Duodenal mucosa (tissue), 2 donors: Measurements from ENCODE around the gene AP5Z1.

Source experiments
- H3K27ac ChIP-seq: one replicate; pipeline ENCODE4 v1.7.0; 2013; ENCODE audit warnings: low read depth, low read length
- H3K27me3 ChIP-seq, 2 donors: one replicate each; pipeline ENCODE4 v1.7.0; 2013; ENCODE audit warnings: low read length in 2 of 2, control low read depth in 1 of 2; ENCODE audit not compliant: insufficient read depth in 2 of 2, control insufficient read depth in 1 of 2
- H3K36me3 ChIP-seq, 2 donors: one replicate each; pipeline ENCODE4 v1.7.0; 2013; ENCODE audit warnings: low read length in 2 of 2, control low read depth in 1 of 2; ENCODE audit not compliant: insufficient read depth in 2 of 2, control insufficient read depth in 1 of 2
- H3K4me1 ChIP-seq, 2 donors: one replicate each; pipeline ENCODE4 v1.7.0; 2013; ENCODE audit warnings: low read length in 2 of 2, control low read depth in 1 of 2; ENCODE audit not compliant: insufficient read depth in 2 of 2, control insufficient read depth in 1 of 2
- H3K4me3 ChIP-seq, 2 donors: one replicate each; pipeline ENCODE4 v1.7.0; 2013; ENCODE audit warnings: low read length in 2 of 2, low read depth in 1 of 2
- H3K9ac ChIP-seq, 2 donors: one replicate each; pipeline ENCODE4 v1.7.0; 2013; ENCODE audit warnings: low read length in 2 of 2, low read depth in 1 of 2
- H3K9me3 ChIP-seq, 2 donors: one replicate each; pipeline ENCODE4 v1.7.0; 2013; ENCODE audit warnings: low read length in 2 of 2, control low read depth in 1 of 2; ENCODE audit not compliant: control insufficient read depth in 1 of 2

Gene AP5Z1

DNA sequence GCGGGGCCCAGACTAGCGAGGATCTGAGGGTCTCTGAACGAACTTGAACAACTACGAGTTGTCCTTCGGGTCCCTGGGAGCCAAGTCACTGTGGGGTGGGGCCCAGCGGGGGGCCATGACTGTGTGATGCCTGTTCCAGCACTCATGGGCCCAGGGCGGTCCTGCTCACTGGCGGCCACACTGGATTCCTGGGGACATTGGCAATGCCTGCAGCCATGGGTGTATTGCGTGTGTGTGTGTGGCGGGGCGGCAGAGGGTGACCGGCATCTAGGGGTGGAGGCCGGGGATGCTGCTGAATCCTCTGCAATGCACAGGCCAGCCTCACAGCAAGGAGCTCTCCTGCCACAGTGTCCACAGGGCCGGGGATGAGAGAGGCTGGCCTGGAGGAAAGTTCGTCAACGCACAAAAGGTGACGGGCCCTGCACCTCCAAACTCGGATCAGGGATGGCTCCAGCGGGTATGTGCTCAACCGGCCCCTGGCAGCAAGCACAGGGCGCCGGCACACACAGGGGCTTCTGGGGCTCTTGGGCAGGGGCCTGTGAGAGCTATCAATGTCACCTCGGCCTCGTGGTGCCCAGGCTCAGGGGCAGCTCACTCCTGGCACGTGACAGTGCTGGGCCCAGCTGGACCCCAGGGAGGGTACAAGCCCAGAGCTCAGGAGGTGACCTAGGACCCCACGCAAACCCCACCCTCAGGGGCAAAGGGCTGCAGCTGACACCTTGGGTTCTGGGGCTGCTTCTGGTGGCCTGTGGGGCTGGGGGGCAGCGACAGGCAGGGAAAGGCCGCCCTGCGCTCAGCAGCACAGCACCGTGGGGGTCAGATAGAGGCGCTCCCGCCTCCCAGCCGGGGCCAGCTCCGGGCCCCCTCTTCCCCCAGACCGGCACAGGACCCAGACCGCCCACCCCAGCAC, 58.5 kb downstream of the AP5Z1 start:
- Histone ChIP-seq H3K4me3 (no peak overlapping the region), H3K27ac (no peak overlapping the region), H3K27me3 (no peaks in the 10 kb centered on the region), H3K4me1 (no peaks in the 10 kb centered on the region), H3K9ac (no peak overlapping the region), H3K36me3 (no peaks in the 10 kb centered on the region), H3K9me3 (no peaks in the 10 kb centered on the region)

DNA sequence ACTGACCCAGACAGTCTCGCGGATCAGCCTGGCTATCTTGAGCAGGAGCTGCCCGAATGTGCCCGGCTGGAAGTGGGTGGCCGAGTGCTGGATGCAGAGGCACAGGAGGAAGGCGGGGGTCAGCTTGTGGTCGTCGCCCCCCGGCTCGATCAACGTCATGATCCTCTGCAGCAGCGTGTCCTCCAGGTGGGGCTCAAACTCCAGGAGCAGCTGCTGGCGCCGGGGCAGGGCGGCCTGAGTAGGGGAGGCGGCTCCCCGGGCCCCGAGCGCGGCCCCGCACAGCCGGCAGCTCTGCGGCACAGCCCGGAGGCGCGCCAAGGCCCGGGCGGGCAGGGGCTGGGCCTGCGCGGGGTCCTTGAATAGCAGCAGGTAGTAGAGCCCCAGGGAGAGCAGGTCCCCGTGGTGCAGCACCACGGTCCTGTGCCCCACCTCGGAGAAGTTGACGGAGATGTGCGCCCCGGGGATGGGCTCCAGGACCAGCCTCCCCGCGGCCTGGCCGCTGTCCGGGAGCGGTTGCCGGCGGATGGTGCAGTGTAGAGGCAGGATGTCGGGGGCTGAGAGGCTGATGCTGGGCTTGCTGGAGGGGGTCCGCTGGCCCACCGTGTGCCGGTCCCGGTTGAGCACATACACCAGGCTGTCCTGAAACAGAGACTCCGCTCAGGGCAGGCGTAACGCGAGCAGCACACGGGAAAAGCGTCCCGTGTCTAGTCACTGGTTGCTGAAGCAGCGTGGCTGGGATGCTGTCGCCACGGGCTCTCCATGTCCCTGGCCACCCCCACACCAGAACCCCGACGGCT, 59.4 kb downstream of the AP5Z1 start:
- H3K4me3 ChIP-seq, result no peak overlapping the region
- no peak overlapping the region for H3K9ac ChIP-seq
- no peak overlapping the region for H3K27ac ChIP-seq
- no peaks in the 10 kb centered on the region for H3K36me3 ChIP-seq
- no peaks in the 10 kb centered on the region for H3K4me1 ChIP-seq
- no peaks in the 10 kb centered on the region for H3K9me3 ChIP-seq
- no peaks in the 10 kb centered on the region for H3K27me3 ChIP-seq

GRCh38 chr7:4835398-4836205, 60.2 kb downstream of the AP5Z1 start:
- Histone ChIP-seq H3K4me3 (no peak overlapping the region), H3K9me3 (no peaks in the 10 kb centered on the region), H3K4me1 (no peaks in the 10 kb centered on the region), H3K27me3 (no peaks in the 10 kb centered on the region), H3K36me3 (no peaks in the 10 kb centered on the region), H3K27ac (no peak overlapping the region), H3K9ac (no peak overlapping the region)

DNA sequence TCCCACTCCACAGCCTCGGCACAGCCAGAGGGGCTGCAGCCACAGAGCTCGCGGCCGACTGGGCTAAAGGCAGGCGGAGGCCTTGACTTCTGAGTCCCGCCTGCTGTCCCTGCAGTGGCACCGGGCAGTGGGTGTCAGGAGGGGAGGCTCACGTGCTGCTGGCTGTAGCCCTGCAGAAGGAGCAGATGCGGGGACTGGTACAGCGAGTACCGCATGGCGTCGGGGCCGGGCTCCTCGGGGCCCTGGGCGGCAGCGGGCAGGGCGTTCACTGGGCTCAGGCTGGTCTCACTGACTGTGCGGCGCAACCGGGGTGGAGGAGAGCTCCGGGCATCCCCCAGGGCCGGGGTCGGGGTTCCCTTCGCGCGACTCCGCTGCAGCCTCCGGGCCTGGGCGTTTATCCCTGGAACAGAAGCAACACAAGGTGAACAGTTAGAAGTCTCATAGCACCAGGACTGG, 60.8 kb downstream of the AP5Z1 start:
- Histone ChIP-seq H3K4me1 (no peaks in the 10 kb centered on the region), H3K9me3 (no peaks in the 10 kb centered on the region), H3K9ac (no peak overlapping the region), H3K4me3 (no peak overlapping the region), H3K36me3 (no peaks in the 10 kb centered on the region), H3K27me3 (no peaks in the 10 kb centered on the region), H3K27ac (no peak overlapping the region)

DNA sequence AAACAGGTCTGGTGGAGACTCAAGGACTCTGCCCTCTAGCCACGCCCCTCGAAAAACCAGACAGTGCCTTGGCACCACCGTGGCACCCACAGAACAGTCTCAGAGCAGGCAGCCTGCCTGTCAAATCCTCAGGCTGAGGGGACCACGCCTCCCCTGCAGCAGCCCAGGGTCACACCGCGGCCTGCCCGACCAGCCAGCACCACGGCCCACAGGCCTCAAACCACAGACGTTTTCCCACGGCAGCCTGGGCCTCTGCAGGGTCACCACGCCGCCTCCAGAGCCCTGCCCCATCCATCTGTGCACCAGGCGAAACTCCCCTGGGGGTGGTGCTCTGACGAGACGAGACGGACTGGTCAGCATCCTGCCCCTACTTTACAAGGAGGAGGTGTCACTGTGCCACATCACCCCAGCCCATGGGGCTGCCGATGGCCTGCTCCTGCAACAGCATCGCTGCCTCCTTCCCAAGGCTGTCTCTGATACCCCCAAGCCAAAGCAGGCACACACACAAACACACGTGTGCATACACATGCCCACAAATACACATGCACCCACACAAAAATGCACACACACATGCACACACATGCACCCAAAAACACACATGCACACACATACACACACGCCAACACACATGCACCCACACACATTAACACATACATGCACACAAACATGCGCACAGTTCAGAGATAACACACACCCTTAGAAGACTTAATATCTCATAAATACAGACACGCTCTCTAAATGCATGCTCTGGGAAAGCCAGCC, 61.8 kb downstream of the AP5Z1 start:
- H3K27ac ChIP-seq, result no peak overlapping the region
- H3K4me3 ChIP-seq, result no peak overlapping the region
- no peaks in the 10 kb centered on the region for H3K9me3 ChIP-seq

GRCh38 chr7:4837803-4838625, 62.6 kb downstream of the AP5Z1 start:
- H3K4me1 ChIP-seq, result no peaks in the 10 kb centered on the region
- no peaks in the 10 kb centered on the region for H3K27me3 ChIP-seq
- no peak overlapping the region for H3K9ac ChIP-seq
- H3K9me3 ChIP-seq, result no peaks in the 10 kb centered on the region
- H3K4me3 ChIP-seq, result no peak overlapping the region
- no peaks in the 10 kb centered on the region for H3K36me3 ChIP-seq
- H3K27ac ChIP-seq, result no peak overlapping the region

More for the DNA sequence above, 61.8 kb downstream of the AP5Z1 start:
- H3K4me1 ChIP-seq, result no peaks in the 10 kb centered on the region
- H3K36me3 ChIP-seq, result no peaks in the 10 kb centered on the region
- no peaks in the 10 kb centered on the region for H3K27me3 ChIP-seq
- no peak overlapping the region for H3K9ac ChIP-seq

GRCh38 chr7:4838626-4839334, 63.4 kb downstream of the AP5Z1 start:
- H3K9me3 ChIP-seq, result no peaks in the 10 kb centered on the region
- H3K36me3 ChIP-seq, result no peaks in the 10 kb centered on the region
- no peaks in the 10 kb centered on the region for H3K4me1 ChIP-seq
- no peaks in the 10 kb centered on the region for H3K27me3 ChIP-seq
- H3K4me3 ChIP-seq, result no peak overlapping the region
- no peak overlapping the region for H3K27ac ChIP-seq
- no peak overlapping the region for H3K9ac ChIP-seq

DNA sequence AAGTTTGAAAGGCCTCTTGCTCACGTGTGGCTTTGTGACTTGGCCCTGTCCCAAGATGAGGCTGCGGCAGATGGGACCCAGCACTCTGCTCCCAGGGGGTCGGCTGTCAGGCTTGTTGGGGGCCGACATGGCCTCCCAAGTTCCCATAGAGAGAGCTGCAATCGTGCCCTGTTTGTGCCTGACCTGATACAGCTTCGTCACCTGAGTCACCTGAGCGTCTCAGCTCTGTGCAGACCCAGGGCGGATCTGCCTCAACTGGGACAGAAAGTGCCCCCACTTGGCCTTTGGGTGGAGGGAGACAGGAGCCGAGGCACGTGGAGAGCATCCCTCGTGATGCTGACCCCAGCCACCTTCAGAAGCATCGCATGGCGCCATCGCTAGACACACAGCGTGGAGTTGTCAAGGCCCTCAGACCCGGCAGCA, 64.7 kb downstream of the AP5Z1 start:
- H3K9ac ChIP-seq, result no peak overlapping the region
- no peak overlapping the region for H3K27ac ChIP-seq
- H3K27me3 ChIP-seq, result no peaks in the 10 kb centered on the region
- H3K36me3 ChIP-seq, result no peaks in the 10 kb centered on the region
- H3K4me1 ChIP-seq, result no peaks in the 10 kb centered on the region
- no peaks in the 10 kb centered on the region for H3K9me3 ChIP-seq
- H3K4me3 ChIP-seq, result no peak overlapping the region
